Neural progenitor cell (in vitro differentiated cells): Measurements from ENCODE around the gene MED25. TPM values are rescaled to one million over a fixed set of nuclear protein-coding genes. Genes with fewer than 3 reads are reported as not detected.

Source experiments
- DNase-seq: peaks from one replicate; pipeline ENCODE4 v3.0.0-alpha.2; 2016; ENCODE audit warnings: low spot score
- H2AFZ ChIP-seq: fragments of 200-600 bp; sonication (generic); replicated peaks from 2 replicates; pipeline ENCODE4 v1.6.1; 2016; ENCODE audit warnings: antibody characterized with exemption
- H3F3A ChIP-seq: fragments of 200-600 bp; sonication (generic); 2 replicates; pipeline ENCODE4 v1.6.1; 2016; ENCODE audit warnings: antibody characterized with exemption, low read depth
- H3K27ac ChIP-seq: fragments of 200-600 bp; sonication (generic); 2 replicates; pipeline ENCODE4 v1.5.1; 2016; ENCODE audit warnings: mild to moderate bottlenecking
- H3K27me3 ChIP-seq: fragments of 200-600 bp; sonication (generic); 2 replicates; pipeline ENCODE4 v1.6.1; 2016; ENCODE audit warnings: mild to moderate bottlenecking, moderate library complexity
- H3K36me3 ChIP-seq: fragments of 200-600 bp; sonication (generic); 2 replicates; pipeline ENCODE4 v1.5.1; 2016
- H3K4me1 ChIP-seq: fragments of 200-600 bp; sonication (generic); 2 replicates; pipeline ENCODE4 v1.6.1; 2016; ENCODE audit warnings: mixed run types
- H3K4me2 ChIP-seq: fragments of 200-600 bp; sonication (generic); 2 replicates; pipeline ENCODE4 v1.6.1; 2016
- H3K4me3 ChIP-seq: fragments of 200-600 bp; sonication (generic); 2 replicates; pipeline ENCODE4 v1.5.1; 2016
- H3K79me2 ChIP-seq: fragments of 200-600 bp; sonication (generic); 2 replicates; pipeline ENCODE4 v1.6.1; 2016; ENCODE audit warnings: low read depth
- H3K9ac ChIP-seq: fragments of 200-600 bp; sonication (generic); 2 replicates; pipeline ENCODE4 v1.6.1; 2016
- H3K9me3 ChIP-seq: fragments of 200-600 bp; sonication (generic); 2 replicates; pipeline ENCODE4 v1.5.1; 2016; ENCODE audit warnings: low read depth
- H4K20me1 ChIP-seq: fragments of 200-600 bp; sonication (generic); 2 replicates; pipeline ENCODE4 v1.6.1; 2016; ENCODE audit warnings: low read depth
- H3K27ac Mint-ChIP-seq: 3 replicates; pipeline ENCODE4 v1.8.0; 2021; ENCODE audit warnings: mixed read lengths
- H3K27me3 Mint-ChIP-seq: 2 replicates; pipeline ENCODE4 v1.8.0; 2022; ENCODE audit warnings: low read depth, mild to moderate bottlenecking, inconsistent platforms, moderate library complexity, mixed read lengths; ENCODE audit not compliant: insufficient read depth
- H3K36me3 Mint-ChIP-seq: 3 replicates; pipeline ENCODE4 v1.8.0; 2021; ENCODE audit warnings: mixed read lengths
- H3K4me1 Mint-ChIP-seq: 3 replicates; pipeline ENCODE4 v1.8.0; 2021; ENCODE audit warnings: mixed read lengths
- H3K4me3 Mint-ChIP-seq: 3 replicates; pipeline ENCODE4 v1.8.0; 2021; ENCODE audit warnings: mild to moderate bottlenecking, moderate library complexity, mixed read lengths
- H3K9me3 Mint-ChIP-seq: 3 replicates; pipeline ENCODE4 v1.8.0; 2020; ENCODE audit warnings: mixed read lengths
- EZH2 ChIP-seq: fragments of 200-600 bp; sonication (generic); IDR thresholded peaks from 2 replicates; pipeline ENCODE4 v1.6.1; 2017; ENCODE audit warnings: antibody characterized with exemption, mild to moderate bottlenecking, moderate library complexity
- EZH2phosphoT487 ChIP-seq: fragments of 200-600 bp; sonication (generic); IDR thresholded peaks from 2 replicates; pipeline ENCODE4 v1.6.1; 2017; ENCODE audit warnings: antibody characterized with exemption
- total RNA-seq: library from RNA; depleted of rRNA; stranded (reverse); fragments of >200 nt; gene quantifications from 2 replicates; pipeline ENCODE4 v1.2.3, GENCODE V29; 2015; ENCODE audit warnings: low replicate concordance
- TF ChIP-seq, protein P1 (sequence below): fragments of 200-600 bp; sonication (generic); IDR thresholded peaks from 2 replicates; pipeline ENCODE4 v1.5.1; 2017; ENCODE audit warnings: antibody characterized with exemption, mild to moderate bottlenecking

MED25 gene
- total RNA-seq, 1 donor from 2014 or later: 44.9 TPM

DNA sequence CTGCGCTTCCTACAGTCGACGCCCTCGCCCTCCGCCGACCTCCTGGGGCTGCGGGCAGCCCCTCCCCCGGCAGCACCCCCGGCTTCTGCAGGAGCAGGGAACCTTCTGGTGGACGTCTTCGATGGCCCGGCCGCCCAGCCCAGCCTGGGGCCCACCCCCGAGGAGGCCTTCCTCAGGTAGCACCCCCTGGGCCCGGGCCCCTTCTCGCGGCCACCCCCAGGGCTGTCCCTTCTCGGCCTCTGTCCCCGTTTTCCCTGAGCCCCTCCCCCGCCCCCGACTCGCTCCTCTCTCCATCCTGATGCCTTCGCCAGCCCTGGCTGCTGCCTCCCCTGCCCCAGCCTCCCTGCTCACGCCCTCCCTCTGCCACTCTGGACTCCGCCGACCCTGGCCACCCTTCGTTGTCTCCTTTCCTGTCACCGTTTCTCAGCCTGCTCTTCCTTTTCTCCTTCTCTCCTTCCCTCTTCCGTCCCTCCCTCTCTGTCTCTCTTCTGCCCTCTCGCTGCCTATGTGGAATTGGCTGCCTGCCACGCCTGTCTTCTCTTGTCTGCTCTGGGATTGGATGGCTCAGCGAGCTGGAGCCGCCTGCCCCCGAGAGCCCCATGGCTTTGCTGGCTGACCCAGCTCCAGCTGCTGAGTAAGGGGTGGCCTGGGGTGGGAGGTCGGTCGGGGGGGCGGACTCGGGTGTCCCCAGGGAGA, 16.0 kb upstream of the MED25 start:
- peaks cover 10% of the 10 kb centered on the region for H3K4me1 ChIP-seq
- H3K9me3 ChIP-seq: no peaks in the 10 kb centered on the region
- H3F3A ChIP-seq: peaks cover 18% of the 10 kb centered on the region
- Mint-ChIP-seq H3K4me3 (peak overlapping the region; percentile 69), H3K27ac (peak overlapping the region; percentile 52), H3K4me1 (peaks cover 8% of the 10 kb centered on the region), H3K27me3 (peaks cover 7% of the 10 kb centered on the region), H3K9me3 (no peaks in the 10 kb centered on the region), H3K36me3 (peaks cover 18% of the 10 kb centered on the region)
- peak overlapping the region; percentile 80 for H3K4me2 ChIP-seq
- peak overlapping the region; percentile 30 for H2AFZ ChIP-seq
- H3K27me3 ChIP-seq: no peaks in the 10 kb centered on the region
- H4K20me1 ChIP-seq: no peaks in the 10 kb centered on the region
- DNase-seq: peak; percentile 84
- TF ChIP-seq EZH2phosphoT487: no peak
- no peak for TF ChIP-seq EZH2
- TF ChIP-seq, protein P1, sequence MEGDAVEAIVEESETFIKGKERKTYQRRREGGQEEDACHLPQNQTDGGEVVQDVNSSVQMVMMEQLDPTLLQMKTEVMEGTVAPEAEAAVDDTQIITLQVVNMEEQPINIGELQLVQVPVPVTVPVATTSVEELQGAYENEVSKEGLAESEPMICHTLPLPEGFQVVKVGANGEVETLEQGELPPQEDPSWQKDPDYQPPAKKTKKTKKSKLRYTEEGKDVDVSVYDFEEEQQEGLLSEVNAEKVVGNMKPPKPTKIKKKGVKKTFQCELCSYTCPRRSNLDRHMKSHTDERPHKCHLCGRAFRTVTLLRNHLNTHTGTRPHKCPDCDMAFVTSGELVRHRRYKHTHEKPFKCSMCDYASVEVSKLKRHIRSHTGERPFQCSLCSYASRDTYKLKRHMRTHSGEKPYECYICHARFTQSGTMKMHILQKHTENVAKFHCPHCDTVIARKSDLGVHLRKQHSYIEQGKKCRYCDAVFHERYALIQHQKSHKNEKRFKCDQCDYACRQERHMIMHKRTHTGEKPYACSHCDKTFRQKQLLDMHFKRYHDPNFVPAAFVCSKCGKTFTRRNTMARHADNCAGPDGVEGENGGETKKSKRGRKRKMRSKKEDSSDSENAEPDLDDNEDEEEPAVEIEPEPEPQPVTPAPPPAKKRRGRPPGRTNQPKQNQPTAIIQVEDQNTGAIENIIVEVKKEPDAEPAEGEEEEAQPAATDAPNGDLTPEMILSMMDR: peak; percentile 11
- H3K27ac ChIP-seq: peak overlapping the region; percentile 25
- H3K9ac ChIP-seq: no peak overlapping the region
- H3K79me2 ChIP-seq: no peaks in the 10 kb centered on the region
- H3K36me3 ChIP-seq: no peaks in the 10 kb centered on the region
- peak overlapping the region; percentile 37 for H3K4me3 ChIP-seq

DNA sequence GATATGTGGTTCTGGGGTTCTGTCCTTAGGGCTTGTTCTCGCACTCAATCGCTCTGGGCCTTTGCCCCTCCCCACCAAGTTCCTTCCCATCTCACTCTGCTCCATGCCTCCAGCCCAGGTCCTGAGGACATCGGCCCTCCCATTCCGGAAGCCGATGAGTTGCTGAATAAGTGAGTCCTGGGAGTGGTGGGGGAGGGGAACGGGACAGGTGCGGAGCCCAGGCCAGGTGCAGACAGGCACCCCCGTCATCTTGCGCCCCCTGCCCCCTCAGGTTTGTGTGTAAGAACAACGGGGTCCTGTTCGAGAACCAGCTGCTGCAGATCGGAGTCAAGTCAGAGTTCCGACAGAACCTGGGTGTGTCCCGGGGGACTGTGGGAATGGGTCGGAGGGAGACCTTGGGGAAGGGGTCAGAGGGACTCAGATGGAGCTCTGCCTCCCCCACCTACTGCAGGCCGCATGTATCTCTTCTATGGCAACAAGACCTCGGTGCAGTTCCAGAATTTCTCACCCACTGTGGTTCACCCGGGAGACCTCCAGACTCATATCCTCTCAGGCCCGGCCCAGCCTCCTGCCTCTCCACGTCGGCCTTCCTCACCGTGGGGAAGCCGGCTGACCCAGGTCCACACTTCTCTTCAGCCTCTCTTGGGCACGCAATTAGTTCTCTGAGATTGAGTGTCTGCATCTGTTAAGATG, 15.1 kb upstream of the MED25 start:
- Histone ChIP-seq H3K36me3 (no peaks in the 10 kb centered on the region), H3K4me2 (peak overlapping the region; percentile 80), H3K9ac (no peak overlapping the region), H3K4me1 (peaks cover 10% of the 10 kb centered on the region), H3K27ac (no peak overlapping the region), H2AFZ (no peak overlapping the region), H3K9me3 (no peaks in the 10 kb centered on the region), H3K27me3 (no peaks in the 10 kb centered on the region), H3F3A (peaks cover 25% of the 10 kb centered on the region), H3K4me3 (no peak overlapping the region), H4K20me1 (peaks cover 6% of the 10 kb centered on the region), H3K79me2 (no peaks in the 10 kb centered on the region)
- TF ChIP-seq, protein P1: no peak
- TF ChIP-seq EZH2 (no peak), EZH2phosphoT487 (no peak)
- Mint-ChIP-seq H3K27me3 (peaks cover 7% of the 10 kb centered on the region), H3K27ac (no peak overlapping the region), H3K9me3 (no peaks in the 10 kb centered on the region), H3K4me1 (peaks cover 11% of the 10 kb centered on the region), H3K36me3 (peaks cover 16% of the 10 kb centered on the region), H3K4me3 (peak overlapping the region; percentile 69)
- no peak for DNase-seq

DNA sequence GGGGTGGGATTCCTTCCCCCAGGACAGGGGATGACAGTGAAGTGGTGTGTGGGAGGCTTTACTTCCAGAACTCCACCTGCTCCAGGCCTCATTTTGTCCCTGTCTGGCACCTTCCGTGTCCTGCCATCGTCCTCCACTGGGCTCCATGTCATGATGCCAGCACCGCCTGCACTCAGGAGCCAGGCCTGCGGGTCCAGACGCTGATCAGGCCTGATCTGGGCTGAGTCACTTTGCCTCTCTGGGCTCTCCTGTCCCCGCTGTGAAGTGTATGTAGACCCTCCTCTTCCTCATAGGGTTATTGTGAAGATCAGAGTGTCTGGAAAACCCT, 14.6 kb upstream of the MED25 start:
- Histone ChIP-seq H3K36me3 (no peaks in the 10 kb centered on the region), H3K9me3 (no peaks in the 10 kb centered on the region), H2AFZ (no peak overlapping the region), H3K4me1 (peaks cover 10% of the 10 kb centered on the region), H3K27me3 (no peaks in the 10 kb centered on the region), H3K9ac (no peak overlapping the region), H3K79me2 (no peaks in the 10 kb centered on the region), H3K4me2 (no peak overlapping the region), H3F3A (peaks cover 30% of the 10 kb centered on the region), H3K4me3 (no peak overlapping the region), H3K27ac (no peak overlapping the region), H4K20me1 (peaks cover 11% of the 10 kb centered on the region)
- no peak overlapping the region for H3K27ac Mint-ChIP-seq
- H3K9me3 Mint-ChIP-seq: no peaks in the 10 kb centered on the region
- no peak overlapping the region for H3K4me3 Mint-ChIP-seq
- DNase-seq: no peak
- peaks cover 14% of the 10 kb centered on the region for H3K4me1 Mint-ChIP-seq
- peaks cover 16% of the 10 kb centered on the region for H3K36me3 Mint-ChIP-seq
- H3K27me3 Mint-ChIP-seq: peaks cover 7% of the 10 kb centered on the region
- TF ChIP-seq EZH2phosphoT487 (no peak), EZH2 (no peak)
- TF ChIP-seq, protein P1: no peak
